GM18873 (cell line): Measurements from ENCODE around the gene PANK4.

Source experiments
- ATAC-seq: cut with Tn5 transposase; IDR thresholded peaks from one replicate; pipeline ENCODE4 v1.9.1; 2021; ENCODE audit warnings: mild to moderate bottlenecking, moderate library complexity, moderate number of reproducible peaks; ENCODE audit not compliant: unreplicated experiment, low FRiP score

The PANK4 gene

DNA sequence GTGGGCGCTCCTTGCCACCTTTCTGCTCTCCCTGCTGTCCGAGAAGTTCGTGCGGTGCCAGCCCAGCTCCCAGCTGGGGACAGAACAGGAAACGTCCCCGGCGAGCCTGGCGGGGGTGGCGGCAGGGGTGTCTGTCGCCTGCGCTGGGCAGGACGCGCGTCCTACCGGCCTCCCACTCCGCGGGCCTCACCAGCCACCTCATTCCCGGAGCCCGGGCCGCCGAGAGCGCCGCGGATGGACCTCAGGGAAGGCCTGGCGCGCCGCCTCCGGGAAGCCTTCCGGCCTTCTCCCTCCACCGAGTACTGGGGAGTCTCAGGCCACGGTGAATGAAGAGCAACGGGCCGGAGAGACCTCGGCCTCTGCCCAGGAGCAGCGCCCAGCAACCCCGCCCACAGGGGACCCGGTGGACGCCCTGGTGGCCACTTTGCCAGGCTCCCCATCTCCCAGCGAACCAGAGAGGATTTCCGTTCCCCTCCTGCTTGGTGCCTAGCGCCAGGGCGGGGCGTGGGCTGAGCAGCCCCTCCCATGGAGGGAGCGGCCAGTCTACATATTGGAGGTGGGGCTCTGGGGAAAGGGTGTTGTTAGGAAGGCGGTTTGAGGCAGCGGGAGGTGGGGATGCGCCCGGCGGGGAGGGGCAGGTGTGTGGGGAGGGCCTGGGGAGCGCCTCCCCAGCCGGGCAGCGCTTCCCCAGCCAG is 20.3 kb upstream of the PANK4 start:
- no peak for ATAC-seq

DNA sequence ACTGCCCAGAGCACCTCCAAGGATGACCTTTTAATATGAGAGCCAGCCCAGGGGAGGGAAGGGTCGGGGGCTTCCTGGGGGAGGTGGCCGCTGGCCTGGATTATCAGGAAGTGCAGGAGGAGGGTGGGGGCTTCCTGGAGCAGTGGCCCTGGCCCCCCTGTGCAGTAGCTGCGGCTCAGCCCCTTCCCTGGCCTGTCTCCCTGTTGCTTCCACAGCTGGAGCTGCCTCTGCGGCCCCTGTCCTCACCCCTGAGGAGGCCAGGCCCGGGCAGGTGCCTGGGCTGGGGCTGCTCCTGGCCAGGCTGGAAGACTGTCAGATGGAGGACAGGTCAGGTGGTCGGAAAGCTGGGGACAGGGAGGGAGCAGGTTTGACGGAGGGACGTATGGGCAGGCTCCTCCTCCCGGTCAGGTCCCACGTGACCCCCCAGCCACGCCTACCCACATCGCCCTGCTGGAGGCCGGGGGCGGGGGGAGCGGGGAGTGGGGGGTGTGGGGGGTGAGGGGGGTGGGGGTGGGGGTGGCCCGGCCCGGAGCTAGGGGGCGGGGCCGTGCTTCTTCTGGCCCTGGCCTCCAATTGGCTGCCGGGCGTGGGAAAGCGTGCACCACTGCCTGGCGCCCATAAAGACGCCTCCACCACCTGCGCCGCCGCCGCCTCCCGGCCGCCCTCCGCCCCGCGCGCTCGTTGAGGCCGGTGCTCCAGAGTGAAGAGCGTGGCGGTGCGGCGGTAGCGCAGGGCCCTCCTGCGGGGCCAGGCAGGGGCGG is 19.5 kb upstream of the PANK4 start:
- ATAC-seq, result no peak

DNA sequence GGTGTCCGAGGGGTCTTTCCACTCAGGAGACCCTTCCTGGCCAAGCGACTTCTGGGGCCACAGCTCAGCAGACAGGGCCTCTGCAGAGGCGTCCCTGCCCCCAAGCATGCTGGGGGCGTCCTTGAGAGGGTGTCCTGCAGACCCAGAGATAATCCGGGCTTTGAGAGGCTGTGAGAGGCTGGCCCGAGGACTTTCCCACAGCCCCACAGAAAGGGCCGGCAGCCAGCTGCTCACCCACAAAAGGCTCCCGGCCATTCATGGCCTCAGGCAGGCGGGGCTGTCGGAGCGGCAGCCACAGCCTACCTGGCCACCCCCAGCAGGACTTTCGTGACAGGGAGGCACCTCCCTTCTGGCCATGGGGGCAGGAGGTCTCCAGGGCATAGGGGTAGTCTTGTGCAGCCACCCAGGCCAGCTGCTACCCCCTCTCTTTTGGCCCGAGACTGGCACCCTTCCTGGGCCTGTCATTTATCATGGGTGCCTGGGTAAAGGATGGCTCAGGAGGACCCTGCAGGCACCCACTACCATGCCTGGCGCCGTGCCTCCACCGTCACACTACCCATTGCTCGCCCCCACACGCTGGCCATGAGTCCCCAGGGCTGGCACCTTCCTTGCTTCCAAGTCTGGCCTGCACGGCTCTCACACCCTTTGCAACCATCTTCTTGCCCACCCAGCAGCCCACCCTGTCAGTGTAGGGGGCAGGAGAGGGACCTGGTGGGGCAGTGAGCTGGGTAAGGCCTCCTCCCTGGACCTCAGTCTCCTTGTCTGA is 18.7 kb upstream of the PANK4 start:
- ATAC-seq, result no peak

DNA sequence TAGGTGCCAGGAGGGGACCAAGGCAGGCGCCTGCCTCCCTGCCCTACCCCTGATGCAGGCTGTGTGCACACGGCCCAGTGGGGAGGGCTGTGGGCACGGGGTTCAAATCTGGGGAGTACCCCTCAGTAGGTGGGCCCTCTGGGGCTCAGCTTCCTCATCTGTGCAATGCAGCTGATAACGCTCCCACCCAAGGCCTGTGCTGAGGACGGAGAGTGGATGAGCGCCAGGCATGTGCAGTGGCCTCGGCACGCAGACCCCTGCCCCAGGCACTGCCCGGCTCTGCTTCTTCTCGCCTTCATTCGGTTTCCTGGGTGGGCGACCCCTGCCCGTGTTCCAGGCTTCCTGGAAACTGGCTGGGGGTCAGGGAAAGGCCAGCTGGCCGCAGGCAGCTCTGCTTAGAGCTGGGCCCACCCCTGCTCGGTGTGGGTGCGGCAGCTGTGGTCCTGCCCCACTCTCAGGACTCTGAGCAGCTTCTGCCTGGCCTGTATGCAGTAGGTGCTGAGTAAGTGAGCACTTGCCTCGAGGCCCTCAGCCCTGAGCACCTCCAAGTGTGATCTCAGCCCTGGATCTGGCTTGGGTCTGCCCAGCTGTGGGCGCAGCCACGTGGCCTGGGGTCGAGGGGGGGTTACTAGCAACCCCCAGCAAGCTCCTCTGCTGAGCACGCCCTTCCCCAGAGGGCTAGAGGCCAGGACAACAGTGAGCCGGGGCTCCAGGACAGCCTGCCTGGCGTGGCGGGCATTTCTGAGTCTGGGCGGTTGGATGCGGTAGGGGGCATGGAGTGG is 17.9 kb upstream of the PANK4 start:
- no peak for ATAC-seq

DNA sequence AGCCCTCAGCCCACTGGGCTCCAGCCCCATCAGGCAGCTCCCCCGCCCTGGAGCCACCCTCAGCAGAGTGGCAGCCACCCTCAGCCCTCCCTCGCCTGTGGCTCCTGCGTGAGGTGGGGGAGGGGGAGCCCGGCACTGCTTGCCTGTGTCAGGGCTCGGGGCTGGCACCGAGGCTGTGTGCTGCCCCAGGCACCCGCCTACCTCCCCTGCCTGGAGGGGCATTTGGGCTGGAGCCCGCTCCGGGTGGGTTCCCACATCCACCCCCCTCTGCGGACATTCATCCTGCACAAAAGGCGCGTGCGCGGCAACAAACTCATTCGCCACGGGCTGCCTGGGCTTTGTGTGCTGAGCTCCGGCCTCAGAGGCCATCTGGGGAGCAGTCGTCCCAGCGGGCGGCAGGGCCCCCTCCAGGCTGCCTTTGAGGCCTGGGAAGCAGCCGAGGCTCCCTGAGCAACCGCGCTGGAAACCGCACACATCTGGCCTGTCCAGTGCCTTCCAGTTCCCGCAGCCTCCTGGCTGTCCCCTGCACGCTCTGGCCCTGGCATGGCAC is 17.2 kb upstream of the PANK4 start:
- no peak for ATAC-seq

DNA sequence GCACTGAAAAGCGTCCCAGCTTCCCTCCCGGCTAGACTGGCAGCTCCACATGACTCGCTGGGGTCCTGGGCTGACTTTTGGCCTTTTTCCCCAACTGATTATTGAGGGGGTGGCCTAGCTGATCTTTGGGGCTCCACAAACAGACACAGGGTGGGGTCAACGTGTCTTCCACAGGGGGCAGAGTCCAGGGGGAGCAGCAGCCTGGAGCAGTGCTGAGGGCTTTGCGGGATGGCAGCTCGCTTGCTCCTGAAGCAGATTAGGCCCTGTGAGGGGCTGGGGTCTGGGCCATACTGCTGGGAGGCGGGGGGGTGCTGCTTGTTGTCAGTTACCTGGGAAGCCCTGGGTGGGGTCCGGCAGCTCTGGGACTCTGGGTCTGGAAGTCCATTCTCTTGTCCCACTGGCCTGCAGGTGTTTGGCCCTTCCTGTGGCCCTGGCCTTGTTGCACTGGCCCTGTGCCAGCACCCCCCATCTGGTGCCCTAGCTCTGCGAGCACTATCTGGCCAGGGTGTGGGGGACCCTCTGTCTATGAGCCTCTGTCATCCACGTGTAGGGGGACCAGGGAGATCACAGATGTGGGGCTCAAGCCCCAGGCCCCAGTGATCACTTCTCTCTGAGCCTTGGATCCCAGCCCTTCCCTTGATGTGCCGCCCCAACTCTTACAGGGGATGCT is 16.0 kb upstream of the PANK4 start:
- ATAC-seq, result no peak

DNA sequence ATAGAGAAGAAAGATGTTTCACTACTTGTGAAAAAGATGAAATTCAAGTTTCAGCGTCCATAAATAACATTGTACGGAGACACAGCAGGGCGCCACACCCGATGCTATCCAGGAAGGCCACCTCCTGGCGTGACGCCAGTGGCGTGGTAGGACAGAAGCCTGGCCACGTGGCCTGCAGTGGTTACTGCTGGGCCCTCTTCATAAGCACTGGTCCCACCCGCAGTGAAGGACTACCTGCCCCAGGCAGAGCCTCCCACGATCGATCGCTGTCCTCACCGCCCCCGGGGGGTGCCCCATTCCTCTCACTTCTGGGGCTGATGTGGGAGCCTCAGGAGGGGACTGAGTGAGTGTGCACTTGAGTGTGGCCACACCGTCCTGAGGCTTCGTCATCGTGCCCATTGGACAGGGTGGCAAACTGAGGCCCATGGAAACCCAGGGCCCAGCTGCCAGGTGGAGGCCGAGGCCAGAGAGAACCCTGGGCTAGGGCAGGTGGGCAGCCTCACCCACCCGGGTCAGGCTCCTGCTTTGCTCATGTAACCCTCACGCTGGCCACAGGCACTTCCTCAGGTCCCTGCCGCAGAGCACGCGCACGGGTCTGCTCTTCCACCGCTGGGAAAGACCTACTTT is 15.3 kb upstream of the PANK4 start:
- ATAC-seq, result no peak

DNA sequence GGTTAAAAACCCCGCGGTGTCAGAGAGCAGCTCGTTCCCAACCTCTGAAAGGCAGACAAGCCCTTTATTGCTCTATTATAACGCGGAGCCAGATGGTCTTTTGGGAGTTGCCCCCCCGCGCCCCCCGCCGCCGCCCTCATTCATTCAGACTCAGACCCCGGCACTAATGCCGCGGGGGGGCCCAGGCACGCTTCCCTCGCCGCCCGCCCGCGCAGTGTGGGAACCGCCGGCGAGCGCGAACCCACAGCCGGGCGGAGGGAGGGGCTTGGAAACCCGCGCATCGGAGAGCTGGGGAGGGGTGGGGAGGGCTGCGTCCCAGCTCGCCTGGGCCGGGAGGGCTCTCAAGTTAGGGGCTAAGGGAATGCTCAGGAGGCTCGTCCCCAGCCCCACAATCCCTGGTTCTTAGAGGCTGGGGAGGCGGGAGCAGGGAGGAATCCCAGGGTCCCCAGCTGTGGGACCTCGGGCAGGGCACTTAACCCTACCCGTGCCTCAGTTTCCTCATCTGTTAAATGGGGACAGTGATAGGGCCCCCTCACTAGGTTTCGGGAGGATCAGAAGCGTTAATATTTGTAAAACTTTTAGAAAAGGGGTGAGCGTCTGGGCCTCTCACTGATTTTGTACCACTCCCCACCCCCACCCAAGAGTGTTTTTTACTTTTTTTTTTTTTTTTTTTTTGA is 14.6 kb upstream of the PANK4 start:
- ATAC-seq, result no peak

DNA sequence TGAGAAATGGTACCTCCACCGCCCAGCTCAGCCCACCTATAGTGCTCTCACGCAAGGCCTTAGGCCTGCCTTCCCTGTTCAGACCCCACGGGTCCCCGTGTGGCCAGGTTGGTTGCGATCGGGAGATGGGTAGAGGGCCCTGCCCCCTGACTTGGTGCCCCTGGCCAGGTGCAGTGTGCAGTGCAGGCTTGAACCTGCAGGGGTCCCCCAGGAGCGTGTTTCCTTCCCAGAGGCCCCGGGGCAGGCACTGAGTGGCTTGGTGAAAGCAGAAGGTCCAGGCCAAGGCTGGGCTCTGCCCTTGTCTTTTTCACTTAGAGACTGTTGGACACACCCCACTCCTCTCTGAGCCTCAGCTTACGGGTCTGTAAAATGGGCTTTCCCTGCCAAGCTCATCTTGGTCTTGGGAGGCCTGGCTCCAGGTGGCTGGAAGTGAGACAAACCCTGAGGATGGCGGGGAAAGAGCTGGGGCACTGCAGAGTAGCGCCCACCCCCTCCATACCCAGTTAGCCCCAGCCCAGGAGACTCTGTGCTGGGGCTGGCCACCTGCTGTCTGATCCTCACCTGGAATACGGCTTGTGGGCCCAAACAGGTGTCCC is 13.0 kb upstream of the PANK4 start:
- no peak for ATAC-seq

DNA sequence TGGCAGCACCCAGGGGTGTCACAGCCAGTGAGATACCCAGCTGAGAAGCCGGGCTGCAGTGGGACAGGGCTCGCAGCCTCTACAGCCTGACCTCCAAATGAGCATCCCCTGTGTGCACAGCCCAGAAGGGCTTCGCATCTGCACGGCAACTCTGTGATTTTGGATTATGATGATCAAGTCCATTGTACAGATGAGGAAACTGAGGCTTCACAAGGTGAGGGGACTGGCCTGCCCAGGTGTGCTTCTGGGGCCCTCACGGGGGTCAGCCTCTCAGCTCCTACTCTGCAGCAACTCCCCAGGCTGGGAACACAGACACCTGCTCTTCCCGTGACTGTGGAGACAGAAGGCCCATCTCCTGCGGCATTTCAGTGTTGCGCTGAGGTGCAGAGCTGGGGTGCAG is 12.5 kb upstream of the PANK4 start:
- no peak for ATAC-seq

DNA sequence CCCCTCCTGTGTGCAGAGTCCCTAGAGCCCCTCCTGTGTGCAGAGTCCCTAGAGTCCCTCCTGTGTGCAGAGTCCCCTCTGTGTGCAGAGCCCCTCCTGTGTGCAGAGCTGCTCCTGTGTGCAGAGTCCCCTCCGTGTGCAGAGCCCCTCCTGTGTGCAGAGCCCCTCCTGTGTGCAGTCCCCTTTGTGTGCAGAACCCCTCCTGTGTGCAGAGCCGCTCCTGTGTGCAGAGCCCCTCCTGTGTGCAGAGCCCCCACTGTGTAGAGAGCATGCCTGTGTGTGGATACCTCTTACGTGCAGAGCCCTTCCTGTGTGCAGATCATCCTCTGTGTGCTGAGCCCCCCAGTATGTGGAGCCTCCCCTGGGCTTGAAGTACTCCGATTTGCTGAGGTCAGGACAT is 12.0 kb upstream of the PANK4 start:
- ATAC-seq, result no peak

DNA sequence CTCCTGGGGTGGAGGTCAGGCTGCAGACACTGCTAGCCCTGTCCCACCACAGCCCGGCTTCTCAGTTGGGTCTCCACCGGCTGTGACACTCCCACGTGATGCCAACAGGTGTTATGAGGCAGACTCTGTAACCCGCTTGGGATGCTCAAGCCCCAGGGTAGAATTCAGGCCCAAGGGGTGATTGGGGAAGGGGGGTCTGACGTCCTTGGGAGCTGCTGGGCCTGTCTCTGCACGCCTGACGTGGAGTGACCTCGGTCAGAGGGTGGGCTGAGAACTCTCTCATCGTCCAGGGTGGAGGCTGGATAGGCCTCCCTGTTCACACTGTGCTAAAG is 11.4 kb upstream of the PANK4 start:
- ATAC-seq, result no peak

DNA sequence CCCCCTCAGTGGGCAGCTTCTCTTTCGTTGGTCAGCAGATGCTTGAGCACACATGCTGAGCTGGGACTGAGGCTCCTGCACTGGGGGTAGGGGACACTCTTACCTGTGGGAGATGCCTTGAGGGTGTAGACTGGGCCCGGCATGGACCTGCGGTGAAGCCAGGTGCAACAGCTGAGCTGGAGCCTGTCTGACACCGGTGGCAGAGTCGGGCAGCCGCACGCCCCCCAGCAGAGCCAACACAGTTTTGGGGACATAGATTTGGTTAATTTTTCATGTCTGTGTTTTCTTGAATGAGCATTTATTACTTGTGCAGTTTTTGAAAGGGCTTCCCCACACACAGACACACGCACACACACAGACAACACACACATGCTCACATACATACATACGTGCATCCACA is 9.6 kb upstream of the PANK4 start:
- ATAC-seq, result no peak

DNA sequence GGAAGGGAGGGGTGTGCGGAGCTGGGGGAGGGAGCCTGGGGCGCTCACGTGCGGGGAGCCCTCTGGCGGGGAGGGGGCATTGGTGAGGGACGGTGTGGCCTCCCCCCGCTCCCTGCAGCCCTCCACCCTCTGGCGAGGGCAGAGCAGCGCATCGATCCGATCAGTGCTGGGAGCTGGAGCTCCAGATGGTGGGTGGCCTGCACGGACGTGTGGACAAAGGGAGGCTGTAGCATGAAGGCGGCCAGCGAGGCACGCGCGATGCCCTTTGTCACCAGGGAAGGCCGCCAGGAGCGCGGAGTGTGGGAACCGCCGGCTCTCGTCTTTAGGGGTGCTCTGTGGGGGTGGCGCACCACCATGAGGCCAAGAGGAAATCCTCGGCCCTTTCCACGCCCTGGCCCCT is 9.1 kb upstream of the PANK4 start:
- no peak for ATAC-seq

DNA sequence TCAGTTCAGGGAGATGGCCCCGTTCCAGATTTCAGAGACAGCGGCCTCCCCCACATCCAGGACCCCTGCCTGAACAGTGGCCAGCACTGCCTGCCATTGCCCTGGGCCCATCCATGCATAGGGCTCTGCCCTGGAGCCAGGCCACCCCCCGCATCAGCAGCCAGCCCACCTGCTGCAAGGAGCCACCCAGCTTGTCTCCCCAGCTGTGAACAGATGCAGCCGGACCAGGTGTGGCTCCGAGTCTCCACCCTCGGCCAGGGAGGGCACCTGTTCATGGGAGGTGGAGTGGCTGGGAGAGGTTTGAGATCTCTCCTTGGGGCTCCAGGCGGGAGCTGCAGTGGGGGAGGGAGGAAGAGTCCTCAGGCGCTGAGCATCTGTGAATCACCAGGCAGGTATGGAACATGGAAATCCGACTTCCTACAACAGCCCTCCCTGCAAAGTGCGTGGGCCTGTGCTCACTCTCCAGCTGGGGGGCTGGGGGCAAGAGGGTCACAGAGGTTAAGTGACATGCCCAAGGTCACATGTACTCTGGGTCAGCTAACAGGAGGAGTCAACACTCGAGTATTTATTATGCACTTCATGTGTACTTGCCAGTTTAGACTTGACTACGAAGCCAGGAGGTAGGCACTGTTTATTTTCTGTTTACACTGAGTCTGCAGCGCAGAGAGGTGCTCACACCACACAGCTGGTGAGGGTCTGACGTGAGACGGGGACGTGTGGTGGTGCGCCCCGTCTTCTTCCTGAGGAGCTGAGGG is 8.5 kb upstream of the PANK4 start:
- no peak for ATAC-seq

DNA sequence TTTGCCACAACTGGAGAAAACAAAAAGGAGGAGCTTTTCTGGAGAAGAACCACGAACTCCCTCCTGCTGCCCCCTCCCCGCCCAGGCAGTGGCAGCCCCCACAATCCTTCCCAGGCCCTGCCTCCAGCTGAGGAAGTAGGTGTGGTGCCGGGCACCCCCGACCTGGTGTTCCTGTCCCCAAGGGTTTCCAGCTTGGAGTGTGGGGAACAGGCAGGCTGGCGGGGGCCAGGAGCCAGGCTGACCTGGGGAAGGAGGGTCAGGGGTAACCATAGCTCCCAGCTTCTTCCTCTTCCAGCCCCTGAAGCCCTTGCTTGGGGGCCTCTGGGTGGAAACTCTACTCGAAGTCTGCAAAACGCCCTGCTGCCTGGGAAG is 7.9 kb upstream of the PANK4 start:
- ATAC-seq, result no peak

DNA sequence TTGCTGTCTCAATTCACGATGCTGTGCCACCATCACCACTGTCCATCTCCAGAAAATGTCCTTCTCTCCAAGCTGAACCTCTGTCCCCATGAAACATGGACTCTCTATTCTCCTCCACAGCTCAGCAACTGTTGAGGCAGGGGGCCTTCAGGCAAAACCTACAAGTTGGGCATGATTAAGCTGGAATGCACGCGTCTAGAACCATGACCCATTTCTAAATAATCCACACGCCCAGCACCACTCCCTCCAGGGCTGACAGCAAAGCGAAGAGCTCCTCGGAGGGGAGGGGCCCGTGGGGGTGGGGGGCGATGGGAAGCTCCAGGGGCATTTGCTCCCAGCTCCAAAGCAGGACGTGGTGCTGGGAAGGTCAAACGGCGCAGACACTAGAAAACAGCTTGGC is 7.0 kb upstream of the PANK4 start:
- ATAC-seq, result no peak
